Measurements from ENCODE around the gene PPIE. TPM values are rescaled to one million over a fixed set of nuclear protein-coding genes. Genes with fewer than 3 reads are reported as not detected.

The PPIE gene
- total RNA-seq, 1 donor from 2014 or later, result 39.0 TPM

DNA sequence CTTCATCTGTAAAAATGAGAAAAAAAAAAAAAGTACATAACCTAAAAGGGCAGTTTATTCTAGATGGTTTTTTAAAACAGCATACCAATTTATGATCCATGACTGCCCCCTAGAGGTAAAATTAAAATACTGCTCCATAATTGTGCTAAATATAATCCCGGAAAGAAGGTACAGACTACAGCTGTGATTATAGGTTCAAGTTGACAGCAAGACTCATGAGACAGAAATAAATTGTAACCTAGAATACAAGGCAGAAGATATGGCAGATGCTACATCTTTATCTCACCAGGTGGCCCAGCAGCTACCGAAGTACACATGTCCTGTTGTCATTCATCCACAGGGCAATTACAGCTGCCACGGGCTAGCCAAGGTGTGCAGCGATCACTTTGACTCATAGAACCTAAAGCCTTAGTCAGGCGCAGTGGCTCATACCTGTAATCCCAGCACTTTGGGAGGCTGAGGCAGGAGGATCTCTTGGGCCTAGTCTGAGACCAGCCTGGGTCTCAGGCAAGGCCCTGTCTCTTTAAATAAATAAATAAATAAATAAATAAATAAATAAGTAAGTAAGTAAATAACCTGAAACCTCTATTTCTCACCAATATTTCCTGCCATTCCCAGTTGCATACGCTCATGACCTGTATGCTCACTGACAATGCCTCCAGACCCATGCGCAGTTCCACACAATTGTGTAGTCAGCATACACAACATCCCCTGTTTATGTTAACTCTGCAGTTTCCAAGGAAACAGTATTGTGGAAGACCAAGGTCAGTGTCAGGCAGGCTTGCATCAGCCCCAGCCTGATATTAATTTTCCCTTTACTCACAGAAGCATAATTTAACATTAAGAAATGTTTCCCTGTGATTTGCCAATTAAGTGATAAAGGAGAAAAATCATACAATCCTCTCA is 18.3 kb upstream of the PPIE start:
- peak; percentile 72 for DNase-seq (ENCODE audit: low spot score)

DNA sequence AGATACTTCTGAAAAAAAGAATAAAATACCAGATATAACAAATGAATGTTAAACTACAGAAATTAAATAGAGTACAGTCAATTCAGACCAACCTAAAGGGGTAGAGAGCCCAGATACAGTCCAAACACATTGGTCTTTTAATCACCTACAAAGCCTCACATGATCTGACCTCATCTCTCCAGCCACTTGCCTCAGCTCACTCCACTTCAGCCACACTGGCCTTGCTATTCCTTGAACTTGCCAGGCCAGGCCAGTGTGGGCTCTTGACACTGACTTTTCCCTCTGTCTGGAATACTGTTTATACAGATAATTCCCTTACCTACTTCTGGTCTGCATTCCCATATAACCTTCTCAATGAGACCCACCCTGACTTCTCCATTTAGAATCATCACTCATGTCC is 17.0 kb upstream of the PPIE start:
- no peak for DNase-seq (ENCODE audit: low spot score)

DNA sequence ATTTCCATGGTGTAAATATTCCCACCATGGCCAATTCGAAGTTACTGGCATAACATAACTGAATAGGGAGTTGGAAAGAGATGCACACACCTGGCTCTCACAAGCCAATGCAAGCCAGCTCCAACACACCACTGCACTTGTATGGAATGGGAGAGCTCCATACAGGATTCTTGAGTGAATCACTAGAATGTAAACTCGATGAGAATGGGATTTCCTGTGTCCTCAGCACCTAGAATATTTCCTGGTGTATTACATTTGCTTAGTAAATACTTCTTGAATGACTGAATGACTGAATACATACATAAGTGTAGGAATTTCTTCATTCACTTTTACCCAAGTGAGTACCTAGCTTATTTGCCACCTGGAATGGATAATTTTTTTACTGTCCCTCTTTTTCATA is 16.2 kb upstream of the PPIE start:
- DNase-seq (ENCODE audit: low spot score), result no peak

DNA sequence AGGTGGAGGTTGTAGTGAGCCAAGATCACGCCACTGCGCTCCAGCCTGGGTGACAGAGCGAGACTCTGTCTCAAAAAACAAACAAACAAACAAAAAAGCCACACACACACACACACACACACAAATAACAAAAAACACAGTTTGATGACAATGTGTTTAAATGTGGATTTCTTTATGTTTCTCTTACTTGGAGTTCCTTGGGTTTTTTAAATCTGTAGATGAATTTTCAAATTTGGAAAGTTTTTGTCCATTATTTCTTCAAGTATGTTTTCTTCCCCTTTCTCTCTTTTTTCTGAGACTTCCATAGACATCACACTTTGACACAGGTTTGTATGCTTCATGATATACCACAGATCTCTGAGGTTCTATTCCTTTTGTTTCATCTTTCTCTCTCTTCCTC is 12.1 kb upstream of the PPIE start:
- DNase-seq (ENCODE audit: low spot score), result no peak

DNA sequence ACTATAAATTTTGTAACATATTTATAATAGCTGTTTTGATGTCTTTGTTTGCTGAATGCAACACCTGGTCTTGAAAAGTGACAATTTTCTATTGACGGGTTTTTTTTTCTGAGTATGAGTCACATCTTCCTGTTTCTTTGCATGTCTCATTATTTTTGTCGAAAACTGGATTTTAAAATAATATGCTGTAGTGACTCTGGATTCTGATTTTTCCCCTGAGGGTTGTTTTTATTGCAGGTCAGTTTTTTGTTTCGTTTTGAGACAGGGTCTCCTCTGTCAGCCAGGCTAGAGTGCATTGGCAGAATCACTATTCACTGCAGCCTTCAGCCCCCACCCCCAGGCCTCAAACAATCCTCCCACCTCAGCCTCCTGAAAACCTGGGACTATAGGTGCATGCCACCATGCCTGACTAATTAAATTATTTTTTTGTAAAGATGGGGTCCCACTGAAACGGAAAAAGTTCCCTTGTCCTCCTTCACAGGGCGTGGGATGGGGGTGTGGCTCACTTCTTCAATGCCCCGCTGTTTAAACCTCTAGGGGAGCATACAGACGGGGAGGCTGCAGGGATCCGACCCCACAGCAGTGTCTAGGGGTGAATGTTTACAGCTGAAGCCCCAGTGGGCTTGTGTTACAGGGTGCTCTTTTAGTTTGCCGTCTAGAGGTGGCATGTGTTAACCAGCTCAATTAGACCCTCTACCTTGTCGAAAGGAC is 11.3 kb upstream of the PPIE start:
- no peak for DNase-seq (ENCODE audit: low spot score)

DNA sequence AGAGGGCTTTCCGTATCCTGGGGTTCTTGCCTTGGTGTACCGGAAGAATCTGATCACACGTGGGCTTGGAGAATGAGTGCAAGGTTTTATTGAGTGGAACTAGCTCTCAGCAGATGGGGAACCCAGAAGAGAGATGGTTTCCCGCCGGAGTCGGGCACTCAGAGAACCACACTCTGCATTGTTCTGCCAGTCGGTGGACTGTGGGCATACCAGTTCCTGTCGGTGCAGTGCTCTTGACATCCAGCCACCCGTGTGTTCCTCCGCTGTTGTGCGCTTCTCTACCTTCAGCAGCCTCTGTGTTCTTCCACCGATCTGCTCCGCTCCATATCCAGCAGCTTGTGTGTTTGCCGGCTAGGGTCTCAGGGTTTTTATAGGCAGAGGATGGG is 10.8 kb upstream of the PPIE start:
- DNase-seq (ENCODE audit: low spot score), result no peak

DNA sequence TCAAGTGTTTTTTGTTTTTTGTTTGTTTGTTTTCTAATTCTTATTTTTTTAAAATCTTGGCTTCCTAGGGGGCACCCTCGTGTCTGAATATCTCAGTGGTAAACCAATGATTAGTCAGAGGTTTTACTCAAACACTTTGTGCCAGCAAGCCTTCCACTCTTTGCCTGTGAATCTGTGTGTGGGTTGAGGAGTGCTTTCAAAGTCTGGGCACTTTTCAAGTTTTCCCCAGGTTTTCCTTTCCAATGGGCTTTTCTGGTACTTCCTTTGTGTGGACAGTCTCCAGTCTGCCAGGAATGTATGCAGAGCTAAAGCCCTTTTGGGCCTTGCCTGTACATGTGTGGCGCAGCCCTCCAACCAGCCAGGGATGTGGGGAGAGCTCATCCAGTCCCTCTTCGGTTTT is 9.7 kb upstream of the PPIE start:
- no peak for DNase-seq (ENCODE audit: low spot score)

DNA sequence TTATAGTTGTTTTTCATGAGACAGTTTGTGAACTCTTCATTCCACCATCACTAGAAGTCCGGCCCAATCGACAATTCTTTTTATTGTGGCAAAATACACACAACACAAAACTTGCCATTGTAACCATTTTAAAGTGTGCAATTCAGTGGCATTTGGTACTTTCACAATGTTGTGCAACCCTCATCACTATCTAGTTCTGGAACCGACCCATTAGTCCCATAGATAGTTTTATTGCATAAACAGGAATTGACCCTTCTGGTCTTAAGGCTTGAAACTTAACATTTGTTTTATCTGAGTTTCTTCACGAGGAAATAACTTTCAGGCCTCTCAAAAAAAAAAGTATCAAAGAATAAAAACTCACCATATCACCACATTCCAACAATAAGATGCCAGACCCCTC is 8.8 kb upstream of the PPIE start:
- no peak for DNase-seq (ENCODE audit: low spot score)

DNA sequence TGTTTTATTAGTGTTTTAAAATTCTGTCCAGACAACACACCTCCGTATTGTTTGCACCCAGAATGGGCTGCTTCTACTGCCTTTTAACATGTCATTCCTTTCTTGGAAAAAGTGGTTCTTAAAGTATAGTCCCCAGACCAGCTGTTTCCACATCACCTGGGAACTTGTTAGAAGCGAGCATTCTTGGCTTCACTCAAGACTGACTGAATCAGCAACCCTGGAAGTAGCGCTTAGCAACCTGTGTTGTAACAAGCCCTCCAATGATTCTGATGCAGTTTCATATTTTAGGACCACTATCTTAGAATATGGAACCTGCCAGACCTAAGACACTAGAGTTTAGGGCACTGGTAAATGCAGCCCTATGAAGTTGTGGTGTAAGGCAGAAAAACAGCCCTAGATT is 6.0 kb upstream of the PPIE start:
- no peak for DNase-seq (ENCODE audit: low spot score)

DNA sequence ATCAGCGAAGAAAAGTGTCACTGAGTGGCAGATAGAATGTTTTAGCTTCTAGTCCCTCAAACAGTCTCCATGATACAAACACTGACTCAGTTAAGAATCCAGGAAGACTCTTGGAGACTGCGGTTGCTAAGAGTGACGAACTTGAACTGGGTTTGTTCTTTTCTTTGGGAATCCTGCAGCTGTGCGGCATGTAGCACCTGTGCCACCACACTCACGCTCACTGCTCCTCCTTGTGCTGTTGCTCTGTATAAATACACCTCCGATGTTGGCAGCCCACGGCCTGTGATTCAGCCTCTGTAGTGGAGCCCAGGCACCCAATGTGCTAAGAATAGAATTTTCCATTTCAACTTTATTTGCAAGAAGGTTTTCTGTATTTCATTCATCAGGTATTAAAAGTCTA is 5.5 kb upstream of the PPIE start:
- DNase-seq (ENCODE audit: low spot score), result no peak

DNA sequence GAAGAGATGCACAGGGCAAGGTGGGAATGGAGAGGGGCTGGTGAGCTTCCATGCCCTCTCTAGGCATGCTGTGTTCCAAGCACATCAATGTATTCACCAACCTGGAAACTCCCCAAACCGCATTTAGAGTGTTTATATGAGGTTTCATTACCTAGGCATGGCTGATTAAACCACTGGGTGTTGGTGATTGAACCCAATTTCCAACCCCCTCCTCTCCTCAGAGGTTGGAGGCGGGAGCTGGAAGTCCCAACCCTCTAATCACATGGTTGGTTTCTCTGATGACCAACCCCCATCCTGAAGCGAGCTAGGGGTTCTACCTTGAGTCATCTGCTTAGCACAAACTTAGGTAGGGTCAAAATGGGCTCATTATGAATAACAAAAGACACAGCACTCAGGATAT is 3.0 kb upstream of the PPIE start:
- no peak for DNase-seq (ENCODE audit: low spot score)

DNA sequence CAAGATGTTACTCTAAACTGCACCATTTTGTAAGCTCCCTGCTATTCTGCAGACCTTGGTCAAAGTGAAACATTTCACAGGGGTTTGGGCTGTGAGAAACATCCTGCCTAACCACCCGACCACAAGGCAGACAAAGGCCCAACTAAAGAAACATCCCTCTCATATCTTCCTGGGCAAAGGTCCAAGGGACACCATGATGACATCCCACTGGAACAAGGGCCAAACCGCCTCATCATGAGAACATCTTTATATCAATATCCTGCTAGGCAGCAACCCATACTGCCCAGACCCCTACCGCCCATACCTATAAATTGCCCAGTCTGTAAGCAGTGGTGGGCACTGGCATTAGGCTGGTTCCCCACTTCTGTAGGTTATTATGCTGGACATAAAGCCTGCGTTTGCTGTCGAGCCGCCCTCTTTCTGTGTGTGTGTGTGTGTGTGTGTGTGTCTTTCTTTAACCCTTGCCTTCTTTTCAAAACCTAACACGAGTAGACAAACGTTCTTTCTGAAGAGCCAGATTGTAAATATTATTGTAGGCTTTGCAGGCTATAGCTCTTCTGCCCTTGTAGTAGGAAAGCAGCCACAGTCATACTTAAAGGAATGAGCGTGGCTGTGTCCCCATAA is 1.0 kb upstream of the PPIE start:
- DNase-seq (ENCODE audit: low spot score), result no peak

DNA sequence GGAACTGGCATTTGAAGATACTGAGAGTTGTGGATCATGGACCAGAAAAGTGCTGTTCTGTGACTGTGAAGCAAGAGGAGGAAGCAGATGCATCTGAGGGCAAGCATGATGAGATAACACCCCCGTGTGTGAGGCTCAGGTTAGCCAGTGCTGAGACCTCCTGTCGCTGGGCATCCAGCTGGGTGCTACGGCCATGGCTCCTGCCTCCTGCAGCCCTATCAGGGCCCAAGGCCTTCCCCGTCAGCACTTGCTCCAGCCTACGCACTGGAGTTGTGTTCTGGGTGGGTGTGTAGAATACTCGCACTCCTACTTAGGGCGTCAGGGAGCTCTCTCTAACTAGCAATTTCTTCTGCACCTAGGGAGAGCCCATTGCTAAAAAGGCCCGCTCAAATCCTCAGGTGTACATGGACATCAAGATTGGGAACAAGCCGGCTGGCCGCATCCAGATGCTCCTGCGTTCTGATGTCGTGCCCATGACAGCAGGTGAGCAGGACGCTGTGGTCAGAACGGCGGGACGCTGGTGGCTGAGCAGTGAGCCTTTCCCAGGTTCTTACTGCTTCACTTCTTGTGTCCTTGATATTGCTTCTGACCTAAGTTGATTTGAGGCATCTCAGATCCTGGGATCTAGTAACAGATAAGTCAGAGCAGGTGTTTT is 6.5 kb downstream of the PPIE start:
- DNase-seq (ENCODE audit: low spot score), result no peak

DNA sequence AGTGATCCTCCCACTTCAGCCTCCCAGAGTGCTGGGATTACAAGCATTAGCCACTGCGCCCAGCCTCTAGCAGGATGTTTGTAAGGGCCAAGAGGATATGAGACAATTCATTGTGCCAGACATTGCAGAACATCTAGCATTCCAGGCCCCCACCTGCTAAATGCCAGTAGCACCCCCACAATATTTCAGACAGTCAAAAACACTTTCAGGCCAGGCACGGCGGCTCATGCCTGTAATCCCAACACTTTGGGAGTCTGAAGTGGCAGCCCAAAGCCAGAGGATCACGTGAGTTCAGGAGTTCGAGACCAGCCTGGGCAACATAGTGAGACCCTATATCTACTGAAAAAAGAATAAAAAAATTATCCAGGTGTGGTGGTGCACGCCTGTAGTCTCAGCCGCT is 12.9 kb downstream of the PPIE start:
- DNase-seq (ENCODE audit: low spot score), result no peak

DNA sequence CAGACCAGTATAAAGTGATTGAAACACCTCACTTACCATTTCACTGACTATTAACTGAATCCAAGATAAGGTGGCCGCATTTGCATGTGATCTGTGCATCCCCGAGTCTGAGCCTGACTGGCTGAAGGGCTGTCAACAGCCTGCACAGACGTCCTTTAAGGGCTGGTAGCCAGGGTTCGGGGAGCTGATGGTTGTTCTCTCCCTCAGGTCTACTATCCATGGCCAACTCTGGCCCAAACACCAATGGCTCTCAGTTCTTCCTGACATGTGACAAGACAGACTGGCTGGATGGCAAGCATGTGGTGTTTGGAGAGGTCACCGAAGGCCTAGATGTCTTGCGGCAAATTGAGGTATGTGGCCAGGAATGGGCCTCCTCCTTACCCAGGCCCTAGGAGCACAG is 14.0 kb downstream of the PPIE start:
- DNase-seq (ENCODE audit: low spot score), result no peak

DNA sequence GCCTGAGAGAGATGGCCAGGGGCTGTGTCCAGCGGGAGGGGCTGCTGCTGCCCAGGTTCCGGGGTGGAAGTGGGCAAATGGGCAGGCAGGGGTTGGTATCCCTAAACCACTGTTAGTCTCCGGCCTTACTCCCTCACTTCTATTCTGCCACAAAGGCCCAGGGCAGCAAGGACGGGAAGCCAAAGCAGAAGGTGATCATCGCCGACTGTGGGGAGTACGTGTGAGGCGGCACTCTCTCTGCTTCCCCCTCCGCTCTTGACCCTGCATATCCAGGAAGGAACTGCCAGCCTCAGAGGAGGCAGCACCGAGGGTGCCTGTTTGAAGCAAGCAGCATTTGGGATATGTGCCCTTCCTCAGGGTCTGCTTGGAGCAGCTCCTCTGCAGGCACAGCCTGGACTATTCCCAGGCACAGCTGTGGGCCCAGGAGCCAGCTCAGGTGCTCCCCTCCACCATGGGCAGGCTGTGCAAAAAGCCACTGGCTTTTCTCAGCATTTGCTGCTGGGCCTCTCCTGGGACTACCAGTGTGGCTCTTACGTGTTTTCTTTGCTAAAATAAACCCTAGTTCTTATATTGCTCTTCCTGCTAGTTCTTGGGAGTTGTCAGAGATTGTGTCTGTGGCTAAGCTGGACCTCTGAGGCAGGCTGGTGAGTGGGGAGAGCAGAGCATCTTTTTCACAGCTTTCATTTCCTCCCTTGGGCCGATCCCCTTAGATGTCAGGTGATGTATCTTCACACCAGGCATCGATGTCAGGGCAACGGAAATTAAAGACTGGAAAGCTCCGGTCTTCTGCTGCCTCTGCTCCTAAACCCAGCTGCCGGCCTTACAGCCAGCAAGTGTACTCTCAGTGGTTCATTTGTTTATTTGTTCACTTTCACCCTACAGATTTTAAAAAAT is 14.7 kb downstream of the PPIE start:
- no peak for DNase-seq (ENCODE audit: low spot score)

DNA sequence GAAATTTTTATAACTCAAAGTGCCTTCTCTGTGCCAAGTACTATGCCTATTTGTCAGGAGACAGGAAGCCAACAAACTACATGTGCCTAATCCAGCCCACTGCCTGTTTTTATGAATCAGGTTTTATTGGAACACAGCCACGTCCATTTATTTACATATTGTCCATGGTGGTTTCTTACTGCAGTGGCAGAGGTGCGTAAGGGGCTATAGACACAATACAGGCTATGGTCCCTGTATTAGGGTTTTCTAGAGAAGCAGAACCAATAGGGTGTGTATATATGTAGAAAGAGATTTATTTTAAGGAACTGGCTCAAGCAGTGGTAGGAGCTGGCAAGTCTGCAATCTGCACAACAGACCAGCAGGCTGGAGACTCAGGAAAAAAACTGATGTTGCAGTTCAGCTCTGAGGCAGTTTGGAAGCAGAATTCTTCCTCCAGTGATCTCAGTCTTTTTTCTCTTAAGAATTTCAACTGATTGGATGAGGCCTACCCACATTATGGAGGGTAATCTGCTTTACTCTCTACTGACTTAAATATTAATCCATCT is 15.4 kb downstream of the PPIE start:
- DNase-seq (ENCODE audit: low spot score), result peak; percentile 29

DNA sequence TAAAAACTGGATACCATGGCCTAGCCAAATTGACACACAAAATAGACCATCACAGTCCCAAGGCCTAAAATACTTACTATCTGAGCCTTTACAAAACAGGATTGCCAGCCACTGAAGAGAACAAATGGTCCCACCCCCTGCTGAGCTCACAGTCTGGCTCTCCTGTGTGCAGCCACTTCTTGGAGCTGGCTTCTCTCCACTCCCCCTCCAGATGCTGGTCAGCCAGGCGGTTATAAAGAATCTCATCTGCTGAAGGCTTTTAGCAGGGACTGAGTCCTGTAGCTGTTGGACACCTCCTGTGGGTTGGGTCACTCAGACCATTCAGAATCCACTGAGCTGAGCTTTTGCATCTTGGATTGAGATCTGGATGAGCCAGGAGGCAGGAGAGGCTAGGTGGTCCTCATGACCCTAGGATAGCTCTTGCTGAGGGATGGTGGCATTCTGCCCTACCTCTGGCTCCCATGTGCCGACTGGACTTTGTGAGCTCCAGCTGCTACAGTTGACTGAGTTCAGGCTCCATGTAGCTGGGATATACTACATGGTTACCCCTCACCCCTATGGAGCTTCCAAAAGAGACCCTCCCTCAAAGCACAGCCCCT is 16.3 kb downstream of the PPIE start:
- no peak for DNase-seq (ENCODE audit: low spot score)

DNA sequence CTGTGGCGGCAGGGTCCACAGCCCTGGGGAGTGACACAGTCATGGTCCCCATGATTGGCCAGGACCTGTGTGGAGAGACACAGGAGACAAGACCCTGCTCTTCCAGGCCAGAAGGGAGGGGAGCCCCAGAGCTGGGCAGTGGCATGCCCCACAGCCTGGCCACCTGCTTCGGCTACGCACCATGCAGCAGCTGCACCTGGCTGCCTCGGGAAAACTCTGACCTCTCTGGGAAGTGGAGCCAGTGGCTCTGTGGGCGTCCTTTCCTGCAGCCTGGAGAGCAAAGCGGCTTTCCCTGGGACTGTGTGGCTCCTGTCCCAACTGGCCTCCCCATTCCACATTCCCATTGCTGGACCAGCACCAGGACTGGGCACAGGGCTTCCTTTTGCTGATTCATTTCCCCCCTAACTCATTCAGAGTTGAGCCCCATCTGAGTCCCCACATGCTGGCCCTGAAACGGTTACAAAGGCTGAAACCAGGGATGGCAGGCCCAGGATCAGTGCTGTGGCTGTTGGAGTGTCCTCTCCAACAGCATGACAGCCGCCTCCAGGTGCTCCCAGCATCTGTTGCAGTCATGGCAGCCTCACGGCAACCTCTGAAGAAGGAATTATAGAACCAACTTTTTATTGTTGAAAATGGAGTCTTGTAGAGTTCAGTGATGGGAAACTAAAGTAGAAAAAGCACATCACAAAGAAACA is 17.4 kb downstream of the PPIE start:
- no peak for DNase-seq (ENCODE audit: low spot score)

DNA sequence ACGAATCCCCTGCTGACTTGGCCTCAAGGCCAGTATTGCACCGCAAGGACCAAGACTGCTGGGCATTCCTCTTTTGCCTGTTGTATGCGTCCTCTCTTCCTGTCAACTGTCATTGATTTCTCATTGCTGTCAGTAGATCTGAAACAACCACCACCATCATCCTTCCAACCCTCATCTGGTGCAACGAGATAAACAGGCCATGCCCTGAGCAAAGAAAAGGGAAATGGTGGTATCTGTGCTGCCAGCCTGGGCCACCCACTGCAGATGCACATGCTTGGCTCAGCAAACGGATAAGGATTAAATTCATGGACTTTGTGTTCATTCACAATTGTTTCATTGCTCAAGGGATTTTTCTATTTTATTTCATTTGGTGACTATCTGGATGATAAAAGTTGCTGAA is 18.8 kb downstream of the PPIE start:
- no peak for DNase-seq (ENCODE audit: low spot score)

All from umbilical cord (tissue), 2 donors.